Endothelial cell of umbilical vein (primary cell): Measurements from ENCODE around the gene ANAPC5.

Experiments
- CTCF ChIP-seq, 2 donors: IDR thresholded peaks; 1 replicate in 1 of 2; 2 replicates in 1 of 2; pipeline ENCODE4 v1.5.1; 2011; ENCODE audit warnings: low read length in 2 of 2, mild to moderate bottlenecking in 2 of 2, moderate library complexity in 2 of 2, control low read depth in 1 of 2, inconsistent platforms in 1 of 2, low read depth in 1 of 2; ENCODE audit not compliant: insufficient read depth in 1 of 2; ENCODE audit errors: extremely low read depth in 1 of 2
- EZH2 ChIP-seq: IDR thresholded peaks from 2 replicates; pipeline ENCODE4 v1.6.1; 2012; ENCODE audit warnings: borderline replicate concordance, low read depth, mild to moderate bottlenecking, moderate library complexity, low read length, inconsistent platforms; ENCODE audit not compliant: severe bottlenecking
- MYC ChIP-seq: IDR thresholded peaks from one replicate; pipeline ENCODE4 v1.6.1; 2011; ENCODE audit warnings: mild to moderate bottlenecking, low read depth, low read length
- POLR2A ChIP-seq: IDR thresholded peaks from 2 replicates; pipeline ENCODE4 v1.6.1; 2012; ENCODE audit warnings: low read depth, mild to moderate bottlenecking, control low read depth, low read length
- POLR2AphosphoS5 ChIP-seq: IDR thresholded peaks from 2 replicates; pipeline ENCODE4 v1.6.1; 2012; ENCODE audit warnings: low read depth, mild to moderate bottlenecking, control low read depth, low read length, moderate library complexity; ENCODE audit not compliant: insufficient read depth

GRCh38 chr12:121397521-121397920 lies 45.3 kb upstream of the ANAPC5 start:
- TF ChIP-seq CTCF (IDR thresholded peaks at IDR 0.05; ENCODE audit: extremely low read depth in 1 of 2, insufficient read depth in 1 of 2, low read depth in 1 of 2, low read length in 2 of 2) (no peak), EZH2 (no peak), MYC (no peak), POLR2A (no peak), POLR2AphosphoS5 (no peak)
